T-helper 17 cell (primary cell): Measurements from ENCODE around the gene CLN5. TPM values are rescaled to one million over a fixed set of nuclear protein-coding genes. Genes with fewer than 3 reads are reported as not detected.
A peak's percentile ranks its signal among the peaks of the same experiment; 100 is the strongest.

Source experiments
- ATAC-seq: fragments of 150-1000 bp; cut with Tn5 transposase; 2 replicates; pipeline ENCODE4 v1.10.0; 2021; ENCODE audit warnings: mild to moderate bottlenecking, moderate library complexity
- DNase-seq, 3 donors: peaks; one replicate each; pipeline versions ENCODE4 v3.0.0 to v3.0.0-alpha.2; 2020 to 2021
- H3K9me3 ChIP-seq: one replicate; pipeline ENCODE4 v1.7.0; 2013; ENCODE audit warnings: low read length, mild to moderate bottlenecking; ENCODE audit not compliant: control insufficient read depth, poor library complexity, severe bottlenecking
- H3K27ac Mint-ChIP-seq: one replicate; pipeline ENCODE4 v1.8.0; 2022; ENCODE audit warnings: mild to moderate bottlenecking, moderate library complexity, mixed read lengths
- H3K27me3 Mint-ChIP-seq: one replicate; pipeline ENCODE4 v1.8.0; 2022; ENCODE audit warnings: mixed read lengths
- H3K36me3 Mint-ChIP-seq: one replicate; pipeline ENCODE4 v1.8.0; 2022; ENCODE audit warnings: low read depth, mixed read lengths
- H3K4me1 Mint-ChIP-seq: one replicate; pipeline ENCODE4 v1.8.0; 2022; ENCODE audit warnings: mild to moderate bottlenecking, mixed read lengths
- H3K4me3 Mint-ChIP-seq: one replicate; pipeline ENCODE4 v1.8.0; 2022; ENCODE audit warnings: mild to moderate bottlenecking, moderate library complexity, mixed read lengths
- total RNA-seq, 4 donors: library from RNA in 2 of 4; stranded (reverse) in 2 of 4; gene quantifications; one replicate each; pipeline ENCODE4 v1.2.3 and lab custom pipeline; 2022 to 2026

Gene CLN5
- total RNA-seq, 2 donors from 2014 or later, result 21.5 to 32.8 TPM

- no peak for ATAC-seq
- Mint-ChIP-seq H3K27me3 (no peaks in the 10 kb centered on the region), H3K4me3 (no peak overlapping the region), H3K27ac (no peak overlapping the region), H3K4me1 (no peaks in the 10 kb centered on the region), H3K36me3 (no peaks in the 10 kb centered on the region)
- no peak for DNase-seq
- H3K9me3 ChIP-seq, result peaks cover 3% of the 10 kb centered on the region
These were observed 41.9 kb downstream of the CLN5 start for GRCh38 chr13:77033717-77034302.

DNA sequence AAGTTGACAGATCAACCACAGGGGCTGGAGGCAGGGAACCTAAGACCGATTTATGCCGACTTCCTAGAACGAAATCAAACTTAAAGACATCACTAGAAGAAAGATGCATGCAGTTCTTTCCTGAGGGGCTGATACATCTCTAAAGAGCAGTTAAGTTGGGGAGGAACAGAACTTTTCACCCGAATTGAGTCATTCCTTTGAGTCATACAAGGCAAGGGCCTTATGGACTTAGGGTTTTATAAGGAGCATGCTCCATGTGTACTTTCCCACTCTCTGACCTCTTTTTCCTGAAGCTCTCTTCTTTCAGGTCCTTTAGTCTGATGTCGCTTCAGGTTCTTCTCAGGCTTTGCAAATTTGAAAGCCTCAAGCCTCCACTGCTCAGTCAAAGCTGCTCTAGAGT is 43.0 kb downstream of the CLN5 start:
- Mint-ChIP-seq H3K27me3 (no peaks in the 10 kb centered on the region), H3K36me3 (no peaks in the 10 kb centered on the region), H3K27ac (no peak overlapping the region), H3K4me1 (no peaks in the 10 kb centered on the region), H3K4me3 (no peak overlapping the region)
- peaks cover 3% of the 10 kb centered on the region for H3K9me3 ChIP-seq
- no peak for DNase-seq
- no peak for ATAC-seq

DNA sequence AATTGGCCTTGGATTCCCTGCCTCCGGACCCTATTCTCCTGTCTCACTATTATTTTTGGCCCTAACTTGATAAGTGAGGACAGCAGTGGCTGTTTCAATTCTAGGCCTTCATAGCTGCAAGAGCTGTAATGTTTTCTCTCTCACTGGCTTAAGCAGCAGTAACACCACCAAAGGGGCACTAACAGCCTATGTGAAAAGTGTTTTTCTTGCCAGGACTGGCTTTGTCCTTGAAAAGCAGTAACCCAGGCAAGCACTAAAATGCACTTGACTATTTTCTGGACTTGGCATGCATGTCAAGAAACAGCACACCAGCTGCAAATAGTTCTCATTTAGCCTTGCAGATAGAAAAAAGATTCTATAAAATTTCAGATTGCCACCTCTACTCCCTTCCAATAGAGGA is 44.4 kb downstream of the CLN5 start:
- Mint-ChIP-seq H3K36me3 (no peaks in the 10 kb centered on the region), H3K27me3 (no peaks in the 10 kb centered on the region), H3K27ac (no peak overlapping the region), H3K4me3 (no peak overlapping the region), H3K4me1 (peaks cover 3% of the 10 kb centered on the region)
- peaks cover 3% of the 10 kb centered on the region for H3K9me3 ChIP-seq
- no peak for ATAC-seq
- DNase-seq, result no peak

DNA sequence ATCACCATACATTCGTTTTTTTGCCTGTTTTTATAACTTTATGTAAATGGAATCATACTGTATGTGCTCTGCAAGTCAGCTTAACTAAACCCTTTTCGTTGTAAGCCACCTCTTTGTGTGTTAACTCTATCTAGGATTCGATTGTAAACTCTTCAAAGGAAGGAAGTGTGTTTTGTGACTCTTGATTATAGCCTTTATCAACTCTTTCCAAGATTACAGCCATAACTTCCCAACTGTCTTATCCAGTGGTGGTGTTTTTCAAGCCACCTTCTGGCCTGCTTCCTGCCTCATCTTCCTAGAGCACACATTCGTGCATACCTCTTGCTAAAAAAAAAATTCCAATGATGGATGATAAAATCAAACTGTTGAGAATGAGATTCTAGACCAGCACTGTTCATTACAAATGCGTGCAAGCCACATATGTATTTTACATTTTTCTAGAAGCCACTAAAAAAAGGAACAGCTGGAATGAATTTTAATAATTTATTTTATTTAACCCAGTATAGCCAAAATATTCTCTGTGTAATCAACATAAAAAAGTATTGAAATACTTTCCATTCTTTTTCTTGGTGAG is 47.1 kb downstream of the CLN5 start:
- H3K4me3 Mint-ChIP-seq, result no peak overlapping the region

DNA sequence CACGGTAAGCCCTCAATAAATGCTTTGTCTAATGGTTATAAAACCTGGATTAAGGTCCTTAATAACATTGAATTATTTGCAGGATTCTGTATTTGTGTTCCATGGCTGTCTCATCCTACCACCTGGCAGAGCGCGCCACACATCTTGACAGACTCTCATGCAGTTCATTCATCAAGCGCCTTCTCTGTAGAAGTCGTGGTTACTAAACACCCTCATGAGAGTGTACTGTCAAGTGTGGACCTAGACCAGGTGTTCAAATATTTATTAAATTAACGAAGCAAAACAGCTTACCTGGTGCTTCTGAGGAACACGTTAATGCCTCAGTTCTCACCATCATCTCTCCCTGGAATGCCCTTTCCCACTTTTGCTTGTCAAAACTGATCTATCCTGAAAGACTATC is 48.2 kb downstream of the CLN5 start:
- H3K27me3 Mint-ChIP-seq, result no peaks in the 10 kb centered on the region
- H3K4me1 Mint-ChIP-seq, result peaks cover 7% of the 10 kb centered on the region
- DNase-seq (no peak), ATAC-seq (no peak)
- H3K27ac Mint-ChIP-seq, result no peak overlapping the region
- H3K4me3 Mint-ChIP-seq, result no peak overlapping the region
- H3K9me3 ChIP-seq, result peaks cover 3% of the 10 kb centered on the region
- no peaks in the 10 kb centered on the region for H3K36me3 Mint-ChIP-seq

More for the DNA sequence above, 47.1 kb downstream of the CLN5 start:
- H3K27ac Mint-ChIP-seq, result no peak overlapping the region
- H3K27me3 Mint-ChIP-seq, result no peaks in the 10 kb centered on the region
- DNase-seq, result no peak
- peaks cover 3% of the 10 kb centered on the region for H3K9me3 ChIP-seq
- peaks cover 7% of the 10 kb centered on the region for H3K4me1 Mint-ChIP-seq
- no peaks in the 10 kb centered on the region for H3K36me3 Mint-ChIP-seq
- ATAC-seq, result no peak

DNA sequence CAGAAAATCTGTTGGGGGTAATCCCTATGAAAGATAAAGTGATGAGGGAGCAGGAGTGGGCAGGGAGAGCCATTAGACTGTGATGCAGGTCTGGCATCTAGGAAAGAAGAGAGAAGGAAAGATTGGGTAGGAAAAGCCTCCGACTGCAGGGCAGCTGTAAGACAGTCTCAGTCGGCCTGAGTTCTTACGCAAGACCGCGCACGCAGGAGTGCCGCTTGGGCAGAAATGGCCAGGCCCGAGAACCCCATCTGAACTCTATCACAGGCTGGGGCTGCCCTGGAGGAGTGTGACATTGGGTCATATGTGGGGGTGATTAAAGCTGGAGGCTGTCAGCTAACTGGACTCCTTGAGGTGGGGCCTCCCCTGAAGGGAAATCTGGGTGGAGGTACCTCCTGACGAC is 49.0 kb downstream of the CLN5 start:
- Mint-ChIP-seq H3K27ac (no peak overlapping the region), H3K27me3 (no peaks in the 10 kb centered on the region), H3K4me1 (peaks cover 7% of the 10 kb centered on the region), H3K36me3 (no peaks in the 10 kb centered on the region), H3K4me3 (no peak overlapping the region)
- ATAC-seq, result no peak
- DNase-seq, result no peak
- no peaks in the 10 kb centered on the region for H3K9me3 ChIP-seq

DNA sequence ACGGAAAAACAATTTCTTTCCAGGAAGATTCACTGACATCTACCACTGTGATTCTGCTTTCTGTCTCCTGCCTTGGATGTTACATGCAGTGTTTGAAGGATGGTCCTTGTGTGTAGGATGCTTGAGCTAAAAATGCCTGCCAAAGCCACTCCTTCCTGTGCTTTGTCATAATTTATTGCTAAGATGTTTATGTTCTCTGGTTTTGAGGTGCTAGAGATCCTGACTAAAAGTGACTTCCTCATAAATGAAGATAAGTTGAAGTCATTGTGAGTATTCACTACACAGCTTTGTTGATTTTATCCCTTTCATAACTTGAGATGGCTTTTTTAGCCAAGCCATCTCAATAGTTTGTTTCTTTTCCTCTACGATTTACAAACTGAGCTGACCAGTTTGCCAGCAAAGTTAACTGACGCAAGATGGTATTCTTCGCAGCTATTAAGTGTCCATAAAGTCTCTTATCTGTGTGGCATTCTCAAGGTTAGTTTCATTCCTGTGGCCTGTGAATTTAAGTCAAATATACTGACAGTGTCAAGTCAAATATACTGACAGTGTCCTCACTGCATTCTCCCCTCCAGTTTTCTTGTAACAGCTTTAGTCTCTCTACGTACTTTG is 50.8 kb downstream of the CLN5 start:
- H3K4me3 Mint-ChIP-seq, result no peak overlapping the region
- H3K9me3 ChIP-seq, result no peaks in the 10 kb centered on the region
- H3K36me3 Mint-ChIP-seq, result peaks cover 2% of the 10 kb centered on the region
- no peak for ATAC-seq
- H3K27me3 Mint-ChIP-seq, result no peaks in the 10 kb centered on the region
- DNase-seq, result no peak
- peaks cover 9% of the 10 kb centered on the region for H3K4me1 Mint-ChIP-seq
- H3K27ac Mint-ChIP-seq, result peak overlapping the region; percentile 32

- H3K9me3 ChIP-seq, result no peaks in the 10 kb centered on the region
- Mint-ChIP-seq H3K4me3 (no peak overlapping the region), H3K27me3 (no peaks in the 10 kb centered on the region), H3K4me1 (peaks cover 14% of the 10 kb centered on the region), H3K27ac (peak overlapping the region; percentile 61), H3K36me3 (peaks cover 10% of the 10 kb centered on the region)
- DNase-seq (no peak), ATAC-seq (no peak)
These were observed 55.9 kb downstream of the CLN5 start for GRCh38 chr13:77047649-77048343.

GRCh38 chr13:77048681-77049080 is 56.8 kb downstream of the CLN5 start:
- no peaks in the 10 kb centered on the region for H3K27me3 Mint-ChIP-seq
- peak overlapping the region; percentile 61 for H3K27ac Mint-ChIP-seq
- H3K9me3 ChIP-seq, result no peaks in the 10 kb centered on the region
- no peak overlapping the region for H3K4me3 Mint-ChIP-seq
- no peak for DNase-seq
- H3K4me1 Mint-ChIP-seq, result peaks cover 9% of the 10 kb centered on the region
- H3K36me3 Mint-ChIP-seq, result peaks cover 11% of the 10 kb centered on the region
- ATAC-seq, result no peak

GRCh38 chr13:77053192-77053591 is 61.3 kb downstream of the CLN5 start:
- Mint-ChIP-seq H3K4me1 (peaks cover 10% of the 10 kb centered on the region), H3K27me3 (no peaks in the 10 kb centered on the region), H3K4me3 (no peak overlapping the region), H3K27ac (peak overlapping the region; percentile 72), H3K36me3 (peaks cover 18% of the 10 kb centered on the region)
- ATAC-seq (no peak), DNase-seq (no peak)
- no peaks in the 10 kb centered on the region for H3K9me3 ChIP-seq

Other genes with a start within 250 kb of the CLN5 start
- gene KCTD12, start 105.7 kb upstream of the CLN5 start, total RNA-seq, result 1 to 10 TPM; 3.8 to 4.6 TPM
- gene ACOD1, start 43.6 kb upstream of the CLN5 start, total RNA-seq, result not detected
- 10 to 100 TPM; 74.3 to 81.2 TPM for gene FBXL3, start 35.1 kb downstream of the CLN5 start, total RNA-seq